Activated T-cell treated with anti-CD3 and anti-CD28 coated beads, Interleukin-2, amount 50 U/mL, for 4 hours (primary cell): Measurements from ENCODE around the gene CNTF. TPM values are rescaled to one million over a fixed set of nuclear protein-coding genes. Genes with fewer than 3 reads are reported as not detected.

Source experiments
- total RNA-seq, 3 donors: library from RNA; stranded (reverse); gene quantifications; one replicate each; pipeline ENCODE4 v1.2.1, GENCODE V29; 2021

CNTF gene
- total RNA-seq, 3 donors from 2014 or later, result 3.5 to 4.3 (median 3.6) TPM

Other genes starting within 250 kb of the CNTF start
- not detected for gene OR5B3, start 215.8 kb upstream of the CNTF start, total RNA-seq
- gene OR5B2, start 194.5 kb upstream of the CNTF start, total RNA-seq, result not detected
- not detected for gene OR5B12, start 180.4 kb upstream of the CNTF start, total RNA-seq
- not detected for gene OR5B21, start 114.6 kb upstream of the CNTF start, total RNA-seq
- 100 to 1,000 TPM; 102 to 116 (median 115) TPM for gene LPXN, start 46.8 kb upstream of the CNTF start, total RNA-seq
- gene ZFP91, start 43.6 kb upstream of the CNTF start, total RNA-seq, result 10 to 100 TPM; 54.8 to 60.4 (median 54.9) TPM
- not detected for gene GLYAT, start 109.3 kb downstream of the CNTF start, total RNA-seq
- not detected for gene GLYATL2, start 222.0 kb downstream of the CNTF start, total RNA-seq